Endothelial cell of umbilical vein (primary cell): ENCODE measurements around the gene CCN2.

Experiments used
- CTCF ChIP-seq, 2 donors: IDR thresholded peaks; 1 replicate in 1 of 2; 2 replicates in 1 of 2; pipeline ENCODE4 v1.5.1; 2011; ENCODE audit warnings: low read length in 2 of 2, mild to moderate bottlenecking in 2 of 2, moderate library complexity in 2 of 2, control low read depth in 1 of 2, inconsistent platforms in 1 of 2, low read depth in 1 of 2; ENCODE audit not compliant: insufficient read depth in 1 of 2; ENCODE audit errors: extremely low read depth in 1 of 2
- FOS ChIP-seq: IDR thresholded peaks from 2 replicates; pipeline ENCODE4 v1.6.1; 2011; ENCODE audit warnings: mild to moderate bottlenecking, low read length, moderate library complexity, borderline replicate concordance; ENCODE audit not compliant: insufficient read depth
- GATA2 ChIP-seq: IDR thresholded peaks from 2 replicates; pipeline ENCODE4 v1.7.0; 2011; ENCODE audit warnings: low read depth, mild to moderate bottlenecking, moderate library complexity, mixed read lengths, low read length; ENCODE audit not compliant: insufficient read length, insufficient read depth
- POLR2A ChIP-seq: IDR thresholded peaks from 2 replicates; pipeline ENCODE4 v1.6.1; 2012; ENCODE audit warnings: low read depth, mild to moderate bottlenecking, control low read depth, low read length
- POLR2AphosphoS5 ChIP-seq: IDR thresholded peaks from 2 replicates; pipeline ENCODE4 v1.6.1; 2012; ENCODE audit warnings: low read depth, mild to moderate bottlenecking, control low read depth, low read length, moderate library complexity; ENCODE audit not compliant: insufficient read depth

- TF ChIP-seq GATA2 (no peak), POLR2AphosphoS5 (peak; percentile 97), CTCF (IDR thresholded peaks at IDR 0.05; ENCODE audit: extremely low read depth in 1 of 2, insufficient read depth in 1 of 2, low read depth in 1 of 2, low read length in 2 of 2) (no peak), POLR2A (peak; percentile 92), FOS (no peak)
These were observed 2.2 kb downstream of the CCN2 start for GRCh38 chr6:131948692-131949619.
